ENCODE results near the gene DSN1. TPM values are rescaled to one million over a fixed set of nuclear protein-coding genes. Genes with fewer than 3 reads are reported as not detected.

Gene DSN1
- polyA plus RNA-seq, 1 donor (not counting 4 experiments of a cell fraction or from before 2014, with no cell fraction given) = 12.7 TPM

DNA sequence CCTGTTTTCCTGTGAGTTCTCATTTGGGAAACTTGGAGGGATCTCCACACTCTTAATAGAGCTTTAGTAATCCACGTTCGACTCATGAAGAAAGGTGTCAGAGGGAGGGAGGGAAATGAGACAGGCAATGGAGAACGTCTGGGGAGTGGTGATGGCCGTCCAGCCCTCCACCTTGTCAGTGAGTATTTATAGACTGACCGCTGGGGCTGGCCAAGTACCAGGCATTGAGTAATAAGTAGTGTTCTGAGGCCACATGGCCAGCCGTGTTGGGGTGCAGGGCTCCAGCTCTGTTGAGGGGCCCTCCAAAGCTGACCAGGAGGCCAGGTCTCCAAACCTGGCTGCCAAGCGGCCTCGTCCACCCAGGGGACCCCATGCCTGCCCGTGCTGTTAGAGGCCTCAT lies 11.3 kb upstream of the DSN1 start:
- Histone ChIP-seq H3K27me3 (ENCODE audit: control insufficient read depth, extremely low read depth, insufficient read depth, low read length) (no peaks in the 10 kb centered on the region), H3K9me3 (ENCODE audit: control insufficient read depth, low read depth, low read length) (no peaks in the 10 kb centered on the region), H4K20me1 (ENCODE audit: control insufficient read depth, extremely low read depth, insufficient read depth, low read length) (no peaks in the 10 kb centered on the region), H3K9ac (ENCODE audit: control insufficient read depth, extremely low read depth, insufficient read depth, low read length) (no peak overlapping the region), H3K4me3 (ENCODE audit: control insufficient read depth in 2 of 3, extremely low read depth in 1 of 3, insufficient read depth in 2 of 3, low read depth in 1 of 3, low read length in 3 of 3) (no peak overlapping the region), H3K27ac (ENCODE audit: control insufficient read depth, insufficient read depth, low read length) (no peak overlapping the region), H3K9me1 (ENCODE audit: control insufficient read depth, extremely low read depth, insufficient read depth, low read length) (no peaks in the 10 kb centered on the region), H3K4me2 (ENCODE audit: control insufficient read depth, extremely low read depth, insufficient read depth, low read depth, low read length) (no peak overlapping the region), H2AFZ (ENCODE audit: control insufficient read depth, low read length) (no peak overlapping the region), H3K36me3 (ENCODE audit: control insufficient read depth in 2 of 2, extremely low read depth in 1 of 2, insufficient read depth in 2 of 2, low read length in 2 of 2) (peaks cover 30% of the 10 kb centered on the region in 2 experiments), H3K79me2 (ENCODE audit: control insufficient read depth, insufficient read depth, low read length) (no peaks in the 10 kb centered on the region), H3K4me1 (ENCODE audit: control insufficient read depth, extremely low read depth, insufficient read depth, low read length) (no peaks in the 10 kb centered on the region)
- dilution Hi-C loops (cut with MboI; ENCODE audit: extremely low pct_ligation_motif_present, low sequenced_read_pairs) = no loop called here
- FAIRE-seq (no peak), DNase-seq (ENCODE audit: low read depth, low spot score) (no peak)
- no peak for TF ChIP-seq EZH2 (IDR thresholded peaks at IDR 0.05; ENCODE audit: low read length)

GRCh38 chr20:36784116-36784515 lies 10.6 kb upstream of the DSN1 start:
- Histone ChIP-seq H3K36me3 (ENCODE audit: control insufficient read depth in 2 of 2, extremely low read depth in 1 of 2, insufficient read depth in 2 of 2, low read length in 2 of 2) (peaks cover 27 to 30% of the 10 kb centered on the region in 2 experiments), H3K9me3 (ENCODE audit: control insufficient read depth, low read depth, low read length) (no peaks in the 10 kb centered on the region), H4K20me1 (ENCODE audit: control insufficient read depth, extremely low read depth, insufficient read depth, low read length) (no peaks in the 10 kb centered on the region), H3K9ac (ENCODE audit: control insufficient read depth, extremely low read depth, insufficient read depth, low read length) (no peak overlapping the region), H3K4me3 (ENCODE audit: control insufficient read depth in 2 of 3, extremely low read depth in 1 of 3, insufficient read depth in 2 of 3, low read depth in 1 of 3, low read length in 3 of 3) (no peak overlapping the region), H3K9me1 (ENCODE audit: control insufficient read depth, extremely low read depth, insufficient read depth, low read length) (no peaks in the 10 kb centered on the region), H3K27ac (ENCODE audit: control insufficient read depth, insufficient read depth, low read length) (no peak overlapping the region), H3K4me1 (ENCODE audit: control insufficient read depth, extremely low read depth, insufficient read depth, low read length) (no peaks in the 10 kb centered on the region), H3K27me3 (ENCODE audit: control insufficient read depth, extremely low read depth, insufficient read depth, low read length) (no peaks in the 10 kb centered on the region), H3K79me2 (ENCODE audit: control insufficient read depth, insufficient read depth, low read length) (no peaks in the 10 kb centered on the region), H3K4me2 (ENCODE audit: control insufficient read depth, extremely low read depth, insufficient read depth, low read depth, low read length) (no peak overlapping the region), H2AFZ (ENCODE audit: control insufficient read depth, low read length) (no peak overlapping the region)
- DNase-seq (ENCODE audit: low read depth, low spot score) = no peak
- dilution Hi-C loops (cut with MboI; ENCODE audit: extremely low pct_ligation_motif_present, low sequenced_read_pairs) = no loop called here
- TF ChIP-seq EZH2 (IDR thresholded peaks at IDR 0.05; ENCODE audit: low read length) = no peak
- TF ChIP-seq, protein P1, sequence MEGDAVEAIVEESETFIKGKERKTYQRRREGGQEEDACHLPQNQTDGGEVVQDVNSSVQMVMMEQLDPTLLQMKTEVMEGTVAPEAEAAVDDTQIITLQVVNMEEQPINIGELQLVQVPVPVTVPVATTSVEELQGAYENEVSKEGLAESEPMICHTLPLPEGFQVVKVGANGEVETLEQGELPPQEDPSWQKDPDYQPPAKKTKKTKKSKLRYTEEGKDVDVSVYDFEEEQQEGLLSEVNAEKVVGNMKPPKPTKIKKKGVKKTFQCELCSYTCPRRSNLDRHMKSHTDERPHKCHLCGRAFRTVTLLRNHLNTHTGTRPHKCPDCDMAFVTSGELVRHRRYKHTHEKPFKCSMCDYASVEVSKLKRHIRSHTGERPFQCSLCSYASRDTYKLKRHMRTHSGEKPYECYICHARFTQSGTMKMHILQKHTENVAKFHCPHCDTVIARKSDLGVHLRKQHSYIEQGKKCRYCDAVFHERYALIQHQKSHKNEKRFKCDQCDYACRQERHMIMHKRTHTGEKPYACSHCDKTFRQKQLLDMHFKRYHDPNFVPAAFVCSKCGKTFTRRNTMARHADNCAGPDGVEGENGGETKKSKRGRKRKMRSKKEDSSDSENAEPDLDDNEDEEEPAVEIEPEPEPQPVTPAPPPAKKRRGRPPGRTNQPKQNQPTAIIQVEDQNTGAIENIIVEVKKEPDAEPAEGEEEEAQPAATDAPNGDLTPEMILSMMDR (optimal IDR thresholded peaks at IDR 0.05 in 1 of 3, IDR thresholded peaks at IDR 0.05 in 1 of 3, conservative IDR thresholded peaks at IDR 0.05 in 1 of 3; ENCODE audit: extremely low read depth in 1 of 3, insufficient read depth in 2 of 3, low read length in 3 of 3) = no peak
- FAIRE-seq = no peak

DNA sequence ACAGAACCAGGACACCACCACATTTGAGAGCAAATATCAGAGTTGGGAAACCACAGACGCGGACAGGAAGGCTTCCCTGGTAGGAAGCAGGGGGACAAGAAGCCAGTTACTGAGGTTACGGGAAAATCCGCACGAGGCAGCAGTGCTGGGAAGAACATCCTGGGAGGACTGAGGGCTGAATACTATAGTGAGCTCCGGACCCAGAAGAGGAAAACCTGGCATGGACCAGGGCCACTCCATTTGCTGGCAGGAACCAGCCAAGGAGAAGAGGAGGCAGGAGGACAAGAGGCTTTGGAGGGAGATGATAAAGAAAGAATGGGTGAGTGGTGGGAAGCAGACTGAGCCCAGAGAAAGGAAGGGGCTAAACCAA lies 6.1 kb upstream of the DSN1 start:
- Histone ChIP-seq H2AFZ (ENCODE audit: control insufficient read depth, low read length) (no peak overlapping the region), H3K4me3 (ENCODE audit: control insufficient read depth in 2 of 3, extremely low read depth in 1 of 3, insufficient read depth in 2 of 3, low read depth in 1 of 3, low read length in 3 of 3) (no peak overlapping the region), H3K27me3 (ENCODE audit: control insufficient read depth, extremely low read depth, insufficient read depth, low read length) (no peaks in the 10 kb centered on the region), H3K9me1 (ENCODE audit: control insufficient read depth, extremely low read depth, insufficient read depth, low read length) (no peaks in the 10 kb centered on the region), H3K9me3 (ENCODE audit: control insufficient read depth, low read depth, low read length) (no peaks in the 10 kb centered on the region), H3K4me1 (ENCODE audit: control insufficient read depth, extremely low read depth, insufficient read depth, low read length) (no peaks in the 10 kb centered on the region), H3K4me2 (ENCODE audit: control insufficient read depth, extremely low read depth, insufficient read depth, low read depth, low read length) (no peak overlapping the region), H3K9ac (ENCODE audit: control insufficient read depth, extremely low read depth, insufficient read depth, low read length) (no peak overlapping the region), H3K79me2 (ENCODE audit: control insufficient read depth, insufficient read depth, low read length) (no peaks in the 10 kb centered on the region), H4K20me1 (ENCODE audit: control insufficient read depth, extremely low read depth, insufficient read depth, low read length) (no peaks in the 10 kb centered on the region), H3K36me3 (ENCODE audit: control insufficient read depth in 2 of 2, extremely low read depth in 1 of 2, insufficient read depth in 2 of 2, low read length in 2 of 2) (peaks cover 12 to 14% of the 10 kb centered on the region in 2 experiments), H3K27ac (ENCODE audit: control insufficient read depth, insufficient read depth, low read length) (no peak overlapping the region)
- FAIRE-seq (no peak), DNase-seq (ENCODE audit: low read depth, low spot score) (no peak)
- TF ChIP-seq EZH2 (IDR thresholded peaks at IDR 0.05; ENCODE audit: low read length) = no peak
- TF ChIP-seq, protein P1 (optimal IDR thresholded peaks at IDR 0.05 in 1 of 3, IDR thresholded peaks at IDR 0.05 in 1 of 3, conservative IDR thresholded peaks at IDR 0.05 in 1 of 3; ENCODE audit: extremely low read depth in 1 of 3, insufficient read depth in 2 of 3, low read length in 3 of 3) = no peak
- dilution Hi-C loops (cut with MboI; ENCODE audit: extremely low pct_ligation_motif_present, low sequenced_read_pairs) = no loop called here
